Stomach (tissue), 4 donors: ENCODE data around the gene SMIM44.

ENCODE experiments used
- EP300 ChIP-seq: sonication (generic); formaldehyde crosslinking; IDR thresholded peaks from one replicate; pipeline ENCODE4 v1.6.1; 2017; ENCODE audit warnings: antibody characterized with exemption
- POLR2A ChIP-seq, 4 donors: fragments of 450-650 bp; IDR thresholded peaks; one replicate each; pipeline ENCODE4 v1.6.1; 2016; ENCODE audit warnings: antibody characterized with exemption in 4 of 4, control low read depth in 2 of 4, mild to moderate bottlenecking in 1 of 4, moderate library complexity in 1 of 4
- TF ChIP-seq, protein P1 (sequence below), 7 experiments: fragments of 450-650 bp in 4 of 7; fragments of 200-600 bp in 3 of 7; sonication (generic) in 3 of 7; IDR thresholded peaks; one replicate each; pipeline ENCODE4 v1.5.1; 2016 to 2019; ENCODE audit warnings: antibody characterized with exemption in 7 of 7, control low read depth in 2 of 7, mild to moderate bottlenecking in 1 of 7

DNA sequence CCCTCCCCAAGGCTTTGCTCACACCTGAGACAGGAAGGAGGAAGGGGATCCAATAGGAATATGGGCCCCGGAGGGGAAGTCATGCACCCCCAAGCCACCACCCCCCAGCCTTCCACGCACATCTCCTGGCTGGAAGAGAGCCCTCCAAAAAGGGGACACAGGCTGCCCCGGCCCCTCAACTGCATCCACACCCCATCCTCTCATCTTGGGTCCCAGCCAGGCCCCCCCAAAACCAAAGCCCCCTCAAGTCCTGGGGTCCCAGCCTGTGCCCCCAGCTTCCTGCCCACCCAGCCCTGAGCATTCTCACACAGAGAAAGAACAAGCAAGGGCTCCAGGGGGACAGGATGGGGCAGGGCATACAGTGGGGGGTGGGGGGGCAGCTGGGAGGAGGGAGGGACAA lies 15.0 kb downstream of the SMIM44 start:
- TF ChIP-seq, protein P1, sequence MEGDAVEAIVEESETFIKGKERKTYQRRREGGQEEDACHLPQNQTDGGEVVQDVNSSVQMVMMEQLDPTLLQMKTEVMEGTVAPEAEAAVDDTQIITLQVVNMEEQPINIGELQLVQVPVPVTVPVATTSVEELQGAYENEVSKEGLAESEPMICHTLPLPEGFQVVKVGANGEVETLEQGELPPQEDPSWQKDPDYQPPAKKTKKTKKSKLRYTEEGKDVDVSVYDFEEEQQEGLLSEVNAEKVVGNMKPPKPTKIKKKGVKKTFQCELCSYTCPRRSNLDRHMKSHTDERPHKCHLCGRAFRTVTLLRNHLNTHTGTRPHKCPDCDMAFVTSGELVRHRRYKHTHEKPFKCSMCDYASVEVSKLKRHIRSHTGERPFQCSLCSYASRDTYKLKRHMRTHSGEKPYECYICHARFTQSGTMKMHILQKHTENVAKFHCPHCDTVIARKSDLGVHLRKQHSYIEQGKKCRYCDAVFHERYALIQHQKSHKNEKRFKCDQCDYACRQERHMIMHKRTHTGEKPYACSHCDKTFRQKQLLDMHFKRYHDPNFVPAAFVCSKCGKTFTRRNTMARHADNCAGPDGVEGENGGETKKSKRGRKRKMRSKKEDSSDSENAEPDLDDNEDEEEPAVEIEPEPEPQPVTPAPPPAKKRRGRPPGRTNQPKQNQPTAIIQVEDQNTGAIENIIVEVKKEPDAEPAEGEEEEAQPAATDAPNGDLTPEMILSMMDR (IDR thresholded peaks at IDR 0.05), result no peak
- TF ChIP-seq POLR2A (IDR thresholded peaks at IDR 0.05) (no peak), EP300 (no peak)
